GM12878 (cell line): ENCODE measurements around the gene IFNG-AS1. TPM values are rescaled to one million over a fixed set of nuclear protein-coding genes. Genes with fewer than 3 reads are reported as not detected.

Experiments
- ATAC-seq: fragments of 200-7000 bp; cut with Tn5 transposase; 3 replicates; pipeline ENCODE4 v1.9.1; 2020; ENCODE audit warnings: mild to moderate bottlenecking, moderate library complexity
- BruUV-seq: library from RNA; stranded (reverse); fragments of 400-500 nt; replicated peaks from 2 replicates; lab custom pipeline; 2021; lab: Mats Ljungman, UMichigan
- CTCF ChIA-PET: fragments of 300-600 bp; sonication (Branson Sonifier 250); formaldehyde crosslinking; extraction: SDS; loops from one replicate; lab custom pipeline; 2021; ENCODE audit warnings: inconsistent platforms; lab: Yijun Ruan, JAX
- POLR2A ChIA-PET: fragments of 350-600 bp; formaldehyde crosslinking; extraction: SDS; loops from one replicate; lab custom pipeline; 2021; ENCODE audit warnings: inconsistent platforms; lab: Charles Lee
- RAD21 ChIA-PET: fragments of 300-600 bp; sonication (Branson Sonifier 250); formaldehyde crosslinking; loops from one replicate; lab custom pipeline; 2023; ENCODE audit warnings: antibody characterized with exemption; ENCODE audit not compliant: unreplicated experiment; lab: Charles Lee
- SMC1A ChIA-PET: fragments of 300-600 bp; sonication (Branson Sonifier 250); formaldehyde crosslinking; loops from one replicate; lab custom pipeline; 2023; ENCODE audit not compliant: unreplicated experiment, uncharacterized antibody; lab: Charles Lee
- DNase-seq: peaks from one replicate; pipeline ENCODE4 v3.0.0-alpha.2; 2011; ENCODE audit warnings: low read depth, low spot score
- FAIRE-seq: peaks from 3 replicates; lab custom pipeline; 2011; peaks lifted over from hg19 to GRCh38; lab: Jason Lieb, UNC
- H2AFZ ChIP-seq: 2 replicates; pipeline ENCODE4 v1.6.0; 2011; ENCODE audit warnings: low read depth, low read length, control low read depth; ENCODE audit not compliant: control insufficient read depth
- H3K27ac ChIP-seq: 2 replicates; pipeline ENCODE4 v1.5.1; 2011; ENCODE audit warnings: control low read depth; ENCODE audit not compliant: control insufficient read depth, insufficient read depth
- H3K27me3 ChIP-seq, 2 experiments: replicated peaks in 1 of 2; 2 replicates each; pipeline versions ENCODE4 v1.6.0 to v1.6.1; 2011; ENCODE audit warnings: low read length in 1 of 2; ENCODE audit not compliant: control insufficient read depth in 2 of 2, insufficient read depth in 2 of 2
- H3K36me3 ChIP-seq, 2 experiments: 2 replicates each; pipeline ENCODE4 v1.5.1; 2011; ENCODE audit warnings: low read length in 1 of 2; ENCODE audit not compliant: control insufficient read depth in 2 of 2, insufficient read depth in 2 of 2
- H3K4me1 ChIP-seq: 2 replicates; pipeline ENCODE4 v1.6.1; 2011; ENCODE audit warnings: mild to moderate bottlenecking, low read length, moderate library complexity, mixed read lengths; ENCODE audit not compliant: control insufficient read depth, insufficient read depth
- H3K4me2 ChIP-seq: 2 replicates; pipeline ENCODE4 v1.6.0; 2011; ENCODE audit warnings: control low read depth; ENCODE audit not compliant: control insufficient read depth, insufficient read depth
- H3K4me3 ChIP-seq: fragments of 200-600 bp; sonication (generic); 2 replicates; pipeline ENCODE4 v1.5.1; 2016
- H3K79me2 ChIP-seq: 2 replicates; pipeline ENCODE4 v1.6.0; 2011; ENCODE audit warnings: low read length; ENCODE audit not compliant: control insufficient read depth, insufficient read depth
- H3K9ac ChIP-seq: 2 replicates; pipeline ENCODE4 v1.8.0; 2011; ENCODE audit warnings: low read length, control low read depth, mixed read lengths; ENCODE audit not compliant: control insufficient read depth, insufficient read depth
- H3K9me3 ChIP-seq: replicated peaks from 3 replicates; pipeline ENCODE4 v1.5.1; 2011; ENCODE audit warnings: mild to moderate bottlenecking, low read length; ENCODE audit not compliant: control insufficient read depth, insufficient read depth
- H4K20me1 ChIP-seq: 2 replicates; pipeline ENCODE4 v1.6.0; 2011; ENCODE audit not compliant: control insufficient read depth, insufficient read depth
- ATF3 ChIP-seq: IDR thresholded peaks from 2 replicates; pipeline ENCODE4 v1.6.1; 2011; ENCODE audit warnings: low read depth, mild to moderate bottlenecking, low read length, moderate library complexity, borderline replicate concordance; ENCODE audit errors: extremely low read depth
- BRCA1 ChIP-seq: IDR thresholded peaks from 2 replicates; pipeline ENCODE4 v1.6.1; 2011; ENCODE audit warnings: low read depth, low read length, improper control_type of control experiment
- JUNB ChIP-seq: IDR thresholded peaks from 2 replicates; pipeline ENCODE4 v1.6.1; 2016; ENCODE audit warnings: antibody characterized with exemption, mild to moderate bottlenecking
- KDM1A ChIP-seq: fragments of 200-600 bp; sonication (generic); IDR thresholded peaks from 2 replicates; pipeline ENCODE4 v1.6.1; 2016; ENCODE audit warnings: borderline replicate concordance
- KLF5 ChIP-seq: fragments of 450-650 bp; IDR thresholded peaks from 2 replicates; pipeline ENCODE4 v1.6.1; 2014; ENCODE audit warnings: mild to moderate bottlenecking; ENCODE audit not compliant: partially characterized antibody
- POLR2AphosphoS5 ChIP-seq: IDR thresholded peaks from 2 replicates; pipeline ENCODE4 v1.6.1; 2011; ENCODE audit warnings: mild to moderate bottlenecking, low read length, inconsistent platforms
- SMAD1 ChIP-seq: fragments of 450-650 bp; IDR thresholded peaks from 2 replicates; pipeline ENCODE4 v1.6.1; 2018; ENCODE audit warnings: mild to moderate bottlenecking, low read depth; ENCODE audit not compliant: partially characterized antibody
- SREBF2 ChIP-seq: IDR thresholded peaks from 2 replicates; pipeline ENCODE4 v1.6.1; 2012; ENCODE audit warnings: mild to moderate bottlenecking, low read length
- TCF3 ChIP-seq: IDR thresholded peaks from 2 replicates; pipeline ENCODE4 v1.6.1; 2012; ENCODE audit warnings: low read depth, mild to moderate bottlenecking, low read length, borderline replicate concordance; ENCODE audit not compliant: insufficient read depth
- in situ Hi-C: fragments of 300-500 bp; cut with MboI; formaldehyde crosslinking; loops from 9 replicates; pipeline ENCODE4 v1.14.3; 2018; ENCODE audit warnings: mixed read lengths
- intact Hi-C: fragments of 100-400 bp; cut with micrococcal nuclease; formaldehyde crosslinking; loops from one replicate; pipeline ENCODE4 v1.14.2; 2022; ENCODE audit not compliant: unreplicated experiment
- polyA plus RNA-seq, 11 experiments: library from polyadenylated mRNA; depleted of rRNA in 4 of 11; unstranded in 6 of 11; stranded (reverse) in 5 of 11; fragments of >200 nt; fragmentation: Nextera tagmentation in 4 of 11; fragmentation: Illumina TruSeq in 1 of 11; extraction: Ambion mirVana in 4 of 11; extraction: Trizol in 1 of 11; gene quantifications; 1 replicate in 1 of 11; 2 replicates in 10 of 11; pipeline versions ENCODE4 v1.2.1 to v1.2.3, GENCODE V29; 2011 to 2016; ENCODE audit warnings: inconsistent platforms in 2 of 11, missing spikeins in 2 of 11, low read depth in 1 of 11
- total RNA-seq, 4 experiments: library from RNA; depleted of rRNA in 3 of 4; stranded (reverse); fragments of >200 nt in 3 of 4; fragmentation: Illumina TruSeq in 1 of 4; extraction: Trizol in 1 of 4; gene quantifications; 2 replicates each; pipeline versions ENCODE4 v1.2.1 to v1.2.3, GENCODE V29; 2013 to 2021

The IFNG-AS1 gene
- total and polyA plus RNA-seq, 10 of the 15 experiments (the other 5 are each of a cell fraction or from before 2014, with no cell fraction given) = 0.40 to 1.9 (median 1.3) TPM

GRCh38 chr12:67999244-67999643 is 10.0 kb downstream of the IFNG-AS1 start:
- no TSS peak for BruUV-seq
- ATAC-seq (no peak), FAIRE-seq (no peak)

More at GRCh38 chr12:67999244-67999643, 10.0 kb downstream of the IFNG-AS1 start:
- ChIA-PET RAD21 (interaction anchor here (0.7 to 1.6 kb wide), 6 partner anchors 8 to 159 kb away, joined by 3 to 4 read pairs (median 3); no protein-coding TSS in a partner anchor), SMC1A (interaction anchor here (1.0 to 1.7 kb wide), 5 partner anchors 9 to 47 kb away, joined by 4 to 6 read pairs (median 6); partner anchors contain the start of gene IFNG-AS1), POLR2A (no interaction called here), CTCF (interaction anchor here (1.0 to 1.7 kb wide), 7 partner anchors 9 to 224 kb away, joined by 3 to 5 read pairs (median 3); partner anchors contain the start of gene IFNG-AS1)
- no peak overlapping the region for H3K27ac ChIP-seq
- no peak for DNase-seq
- TF ChIP-seq SMAD1 = no peak
- no peak for TF ChIP-seq POLR2AphosphoS5
- no peak for TF ChIP-seq SREBF2
- TF ChIP-seq ATF3 = no peak
- TF ChIP-seq JUNB = no peak
- TF ChIP-seq KLF5 = no peak
- TF ChIP-seq KDM1A = no peak
- no peak for TF ChIP-seq TCF3
- no peak for TF ChIP-seq BRCA1
- in situ Hi-C loops = no loop called here
- no peak overlapping the region for H2AFZ ChIP-seq
- intact Hi-C loops = no loop called here
- H3K9ac ChIP-seq = no peak overlapping the region
- no peaks in the 10 kb centered on the region for H3K36me3 ChIP-seq
- no peaks in the 10 kb centered on the region for H4K20me1 ChIP-seq
- no peaks in the 10 kb centered on the region for H3K27me3 ChIP-seq
- H3K4me2 ChIP-seq = no peak overlapping the region
- H3K79me2 ChIP-seq = no peaks in the 10 kb centered on the region
- no peaks in the 10 kb centered on the region; the same call in 2 of the 3 replicates for H3K9me3 ChIP-seq
- H3K4me1 ChIP-seq = no peaks in the 10 kb centered on the region
- no peak overlapping the region for H3K4me3 ChIP-seq
